Bone marrow (tissue), 2 donors: ENCODE results near the gene ELL.

Experiments
- DNase-seq, 2 donors: peaks; one replicate each; lab custom pipeline; 2025; lab: John Stamatoyannopoulos, UW

ELL gene

DNA sequence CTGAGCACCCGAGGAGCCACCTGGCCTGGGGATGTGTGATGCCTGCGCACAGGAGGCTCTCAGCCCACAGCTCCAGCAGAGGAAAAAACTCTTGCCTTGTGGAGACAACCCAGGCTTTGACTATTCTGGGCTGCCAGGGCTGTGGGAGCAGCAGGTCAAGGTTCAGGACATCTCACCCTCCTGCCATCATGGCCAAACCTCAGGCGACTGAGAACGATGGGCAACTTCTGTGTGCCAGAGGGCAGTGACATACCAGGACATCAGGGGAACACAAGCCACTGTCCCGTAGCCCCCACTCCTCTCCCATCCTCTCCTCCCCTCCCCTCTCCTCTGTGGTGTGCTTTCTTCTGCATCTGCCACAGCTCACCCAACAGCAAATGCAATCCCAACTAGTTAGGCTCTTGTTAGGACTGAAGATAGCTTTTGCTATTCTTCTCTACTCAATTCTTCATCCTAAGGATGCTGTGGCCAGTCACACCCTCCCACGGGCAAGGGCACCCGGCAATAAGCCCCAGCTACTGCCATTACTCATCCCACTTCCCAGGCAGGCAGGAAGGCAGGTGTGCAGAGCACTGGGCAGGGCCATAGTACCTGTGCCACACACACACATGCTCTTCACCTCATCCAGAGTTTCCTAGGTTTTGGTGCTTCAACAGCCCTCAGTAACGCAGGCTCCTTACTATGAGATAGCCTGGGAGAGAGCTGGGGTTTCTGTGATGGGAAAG is 16.8 kb downstream of the ELL start:
- no peak for DNase-seq

DNA sequence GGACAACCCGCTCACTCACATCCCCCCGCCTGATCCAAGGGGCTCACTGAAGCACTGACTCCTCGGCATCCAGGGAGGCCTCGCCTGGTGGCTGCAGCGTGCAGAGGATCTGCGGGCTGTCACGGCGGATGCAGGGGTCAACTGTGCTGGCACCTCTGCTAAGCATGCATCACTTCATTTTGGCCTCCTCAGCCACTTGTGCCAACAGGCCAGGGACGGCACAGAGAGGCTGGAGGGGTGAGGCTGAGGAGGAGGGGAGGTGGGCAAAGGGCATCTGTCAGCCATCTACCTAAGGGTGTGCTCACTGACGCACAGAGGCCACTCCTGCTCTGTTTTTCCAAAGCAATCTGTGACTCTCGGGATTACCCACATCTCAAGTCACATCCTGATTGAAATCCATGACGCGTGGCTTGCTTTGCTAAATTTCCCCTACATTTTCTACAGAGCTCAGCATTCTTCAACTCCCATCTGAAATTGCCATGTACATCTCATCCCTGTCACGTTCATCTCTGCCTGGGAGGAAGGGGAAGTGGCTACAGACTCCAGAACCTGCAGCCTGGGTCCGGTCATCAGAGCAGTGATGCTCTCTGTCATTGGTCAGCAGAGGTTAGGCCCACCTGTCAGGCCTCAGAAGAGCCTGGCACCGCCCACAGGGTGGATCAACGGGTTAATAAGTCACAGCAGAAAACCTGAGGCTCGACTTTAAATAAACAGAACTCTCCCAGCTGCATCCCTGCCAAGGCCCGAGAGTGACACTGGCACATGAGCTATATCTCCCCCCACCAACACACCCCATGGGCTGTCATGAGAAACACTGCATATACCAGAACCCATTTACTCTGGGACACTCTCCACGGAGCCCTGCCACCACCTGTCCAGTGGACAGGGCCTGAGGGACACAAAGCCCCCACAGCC is 17.6 kb downstream of the ELL start:
- no peak for DNase-seq

DNA sequence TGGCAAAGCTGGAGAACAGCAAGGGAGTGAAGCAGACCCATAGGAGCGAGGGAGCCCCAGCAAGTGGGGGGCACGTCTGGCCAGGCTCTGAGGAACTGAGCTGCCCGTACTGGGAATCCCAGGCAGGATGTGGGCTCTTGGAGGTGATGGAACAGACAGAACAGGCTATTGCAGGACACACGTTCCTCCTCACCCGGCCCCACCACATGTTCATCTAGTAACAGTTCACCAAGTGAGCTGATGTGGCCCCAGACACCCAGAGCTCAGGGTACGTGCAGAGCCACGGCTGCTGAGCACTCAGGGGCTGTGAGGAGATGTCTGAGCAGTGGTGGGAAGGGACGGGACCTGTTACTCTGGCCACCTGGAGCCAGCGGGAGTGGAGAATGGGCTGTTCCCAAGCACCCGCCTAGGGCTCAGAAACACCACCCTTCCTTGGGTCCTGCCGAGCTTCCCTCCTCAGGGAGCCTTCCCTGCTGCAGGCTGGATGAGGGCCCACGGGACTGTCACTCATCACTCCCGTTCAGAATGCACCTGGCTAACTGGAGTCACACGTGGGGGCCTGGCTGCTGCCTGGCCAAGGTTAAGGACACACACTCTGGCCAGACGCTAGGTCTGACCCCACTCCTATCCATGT is 18.4 kb downstream of the ELL start:
- DNase-seq = peak in 1 of 2 donors; percentile 51

DNA sequence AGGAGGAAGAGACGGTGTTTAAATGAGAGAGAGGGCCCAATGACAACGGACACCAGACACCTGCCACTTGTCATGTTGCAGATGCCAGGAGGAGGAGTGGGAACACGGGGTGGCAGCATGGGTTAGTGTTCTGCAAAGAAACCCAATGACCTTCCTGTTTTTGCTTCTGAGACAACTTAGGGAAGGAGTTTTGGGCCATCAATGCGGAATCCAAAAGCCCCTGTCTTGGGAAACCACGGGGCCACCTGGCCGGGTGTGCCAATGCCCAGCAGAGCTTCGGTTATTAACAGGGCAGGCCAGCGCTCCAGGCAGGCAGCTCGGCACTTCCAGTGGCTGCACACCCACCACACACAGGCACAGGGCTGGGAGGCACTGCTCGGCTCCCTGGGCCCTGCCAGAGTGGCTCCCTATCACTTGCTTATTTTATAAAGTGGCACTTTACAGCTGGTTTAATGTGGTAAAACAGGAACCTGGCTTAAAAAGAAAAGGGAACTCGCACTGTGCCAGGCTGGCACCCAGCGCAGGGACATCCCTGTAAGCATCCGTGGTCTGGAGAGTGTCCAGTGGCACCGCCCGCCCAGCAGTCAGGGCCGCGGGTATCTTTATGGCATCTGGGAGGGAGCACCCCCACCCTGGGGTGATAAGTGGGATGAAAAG is 19.1 kb downstream of the ELL start:
- peak; percentile 49 to 51 for DNase-seq

DNA sequence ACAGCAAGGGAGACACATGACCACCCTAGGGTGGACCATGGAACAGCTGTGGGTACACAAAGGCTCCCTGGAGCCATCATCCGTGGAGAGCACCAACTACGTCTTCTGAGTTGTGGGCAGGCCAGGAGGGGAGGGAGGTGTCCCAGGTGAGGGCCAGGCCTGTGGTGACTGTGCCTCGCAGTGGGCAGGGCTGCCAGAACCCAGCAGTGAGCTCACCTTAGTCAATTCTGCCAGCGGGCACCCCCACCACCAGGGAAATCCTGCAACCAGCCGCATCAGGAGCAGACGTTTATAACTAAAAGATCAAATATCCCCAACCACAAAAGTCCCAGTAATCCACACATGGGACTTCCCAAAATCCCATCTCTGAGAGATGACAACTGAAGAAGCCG is 19.6 kb downstream of the ELL start:
- DNase-seq = no peak

DNA sequence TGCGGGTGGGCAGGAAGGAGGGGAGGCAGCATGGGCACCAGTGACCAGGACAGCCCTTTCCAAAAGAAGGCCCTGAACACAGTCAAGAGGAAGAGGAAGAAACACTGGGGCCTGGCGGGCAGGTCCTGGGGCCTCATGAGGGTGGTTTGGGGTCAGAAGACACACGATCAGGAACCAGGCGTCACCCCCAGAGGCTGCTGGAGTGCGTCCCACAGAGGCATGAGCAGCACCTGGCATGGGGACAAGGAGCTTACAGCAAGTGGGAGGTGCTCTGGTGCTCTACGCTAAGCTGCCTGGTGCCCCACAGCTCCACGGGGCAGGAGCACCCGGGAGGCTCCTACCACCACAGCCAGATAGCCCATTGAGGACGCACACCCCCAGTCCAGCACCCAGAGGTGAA is 20.0 kb downstream of the ELL start:
- DNase-seq = peak in 1 of 2 donors; percentile 41

DNA sequence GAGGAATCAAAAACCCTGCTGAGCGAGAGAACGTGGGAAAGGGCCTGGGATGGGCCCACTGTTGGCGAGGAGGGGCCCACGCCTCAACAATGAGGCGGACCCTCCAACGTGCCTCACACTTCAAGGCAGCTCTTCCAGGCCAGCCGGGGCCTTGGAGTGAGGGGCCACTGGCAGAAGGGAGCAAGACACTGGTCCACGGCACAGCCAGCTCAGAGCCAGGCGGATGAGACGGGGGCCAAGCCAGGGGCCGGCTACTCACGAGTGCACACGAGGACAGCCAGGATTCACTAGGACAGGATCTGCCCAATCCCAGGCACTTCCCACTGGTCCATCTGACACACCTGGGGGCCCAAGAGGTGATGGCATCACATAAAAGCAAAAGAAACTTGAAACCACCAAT is 20.5 kb downstream of the ELL start:
- no peak for DNase-seq

DNA sequence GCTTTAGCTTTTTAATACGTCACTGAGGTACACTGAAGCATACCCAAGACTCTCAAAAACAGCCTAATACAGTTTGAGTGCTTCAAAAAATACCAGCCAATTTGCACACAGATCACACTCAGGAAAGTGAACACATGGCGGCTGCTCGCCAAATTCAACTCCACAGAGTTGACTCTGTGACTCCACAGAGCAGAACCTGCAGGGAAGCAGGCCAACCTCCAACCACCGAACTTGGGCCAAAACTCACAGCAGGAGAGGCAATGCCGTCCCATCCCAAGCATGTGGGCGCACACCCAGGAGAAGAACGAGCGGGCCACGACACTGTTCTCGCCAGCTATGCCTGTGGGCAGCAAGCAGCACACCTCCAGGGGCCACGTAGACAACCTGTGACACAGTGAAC is 21.1 kb downstream of the ELL start:
- no peak for DNase-seq

DNA sequence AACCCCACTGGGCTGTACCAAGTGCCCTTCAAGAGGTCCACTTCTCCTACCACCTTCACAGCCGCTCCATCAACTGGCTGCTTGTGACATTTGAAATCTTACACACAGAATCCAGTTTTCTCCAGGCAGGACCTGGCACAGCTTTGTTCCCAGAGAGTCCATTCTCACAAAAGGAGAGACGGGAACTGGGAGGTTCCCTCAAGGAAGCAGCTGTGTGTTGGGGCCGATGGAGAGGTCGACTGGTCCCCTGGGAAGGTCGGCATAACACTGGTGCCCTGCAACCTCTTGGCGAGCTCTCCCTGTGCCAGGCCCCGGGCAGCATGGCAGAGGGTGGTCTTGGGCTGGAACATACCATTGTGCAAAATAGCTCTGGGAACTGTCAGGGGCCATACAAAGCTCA is 21.5 kb downstream of the ELL start:
- no peak for DNase-seq

DNA sequence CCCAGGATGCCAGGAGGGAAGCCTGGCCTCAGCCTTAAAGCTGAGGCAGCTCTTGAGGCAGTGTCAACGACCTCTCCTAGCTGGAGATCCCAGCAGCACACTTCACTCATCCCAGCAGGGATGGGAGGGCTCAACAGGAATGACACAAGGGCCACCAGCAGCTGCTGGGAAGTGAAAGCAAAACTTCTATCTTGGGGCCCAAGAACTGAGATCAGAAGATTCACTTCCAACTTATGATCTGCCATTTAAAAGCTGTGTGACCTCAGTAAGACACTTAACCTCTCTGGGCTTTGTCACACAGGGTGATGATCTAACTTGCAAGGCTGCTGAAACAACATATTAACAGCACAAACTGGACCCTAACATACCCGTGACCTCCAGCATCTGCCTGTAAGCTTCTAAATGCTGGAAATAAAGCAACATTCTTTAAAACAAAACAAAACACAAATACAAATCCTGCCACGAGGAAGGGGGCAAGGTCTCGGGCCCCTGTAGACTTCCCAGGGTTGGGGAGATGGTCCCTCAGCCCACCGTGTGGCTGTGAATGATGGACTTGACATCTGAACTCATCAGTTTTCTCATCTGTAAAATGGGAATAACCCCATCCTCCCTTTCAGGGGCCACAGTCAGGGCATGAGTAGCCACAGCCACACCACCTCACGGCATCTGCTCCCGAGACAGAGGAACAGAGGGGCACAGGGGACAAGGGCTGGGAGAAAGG is 22.7 kb downstream of the ELL start:
- peak in 1 of 2 donors; percentile 10 for DNase-seq

DNA sequence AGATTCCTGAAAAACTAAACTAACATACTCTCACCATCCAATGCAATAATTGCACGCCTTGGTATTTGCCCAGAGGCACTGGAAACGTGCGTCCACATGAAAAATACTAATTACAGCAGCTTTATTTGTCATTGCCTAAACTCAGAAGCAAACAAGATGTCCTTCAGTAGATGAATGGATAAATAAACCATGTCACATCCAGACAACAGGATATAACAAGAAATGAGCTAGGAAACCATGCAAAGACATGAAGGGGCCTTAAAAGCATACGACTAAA is 25.0 kb downstream of the ELL start:
- no peak for DNase-seq

DNA sequence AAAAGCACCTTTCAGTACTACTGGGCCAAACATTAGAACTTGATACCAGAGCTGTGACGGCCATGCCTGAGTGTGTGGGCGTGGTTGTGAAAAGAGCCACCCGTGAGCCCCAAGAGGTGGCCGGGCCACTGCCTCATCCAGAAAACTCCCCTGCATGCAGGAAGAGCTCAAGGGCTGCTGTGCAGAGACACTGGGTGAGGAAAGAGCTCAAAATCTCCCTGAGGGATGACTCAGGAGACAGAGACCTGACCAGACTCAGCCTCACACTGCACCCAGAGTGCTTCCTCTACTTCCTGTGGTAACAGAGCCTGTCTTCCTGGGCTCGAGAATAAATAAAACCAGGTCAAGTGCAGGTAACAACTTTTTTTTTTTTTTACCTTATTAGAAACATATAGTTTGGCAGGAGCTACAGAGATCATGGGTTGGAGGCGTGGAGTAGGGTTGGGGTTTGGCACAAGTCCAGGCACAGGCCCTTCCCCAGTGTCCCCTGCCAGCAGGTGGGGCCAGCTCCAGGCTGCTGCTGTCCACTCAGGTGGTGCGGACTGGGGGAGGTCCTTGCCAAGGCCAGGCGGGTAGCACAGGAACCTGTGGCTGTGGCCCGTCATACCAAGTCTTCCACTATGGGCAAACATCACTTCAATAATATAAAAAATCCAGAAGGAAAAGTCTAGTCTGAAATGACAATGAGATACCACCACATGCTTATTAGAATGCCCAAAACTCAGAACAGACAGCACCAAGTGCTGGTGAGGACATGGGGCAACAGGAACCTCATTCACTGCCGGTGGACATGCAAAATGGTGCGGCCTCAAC is 25.5 kb downstream of the ELL start:
- peak; percentile 13 to 81 for DNase-seq

DNA sequence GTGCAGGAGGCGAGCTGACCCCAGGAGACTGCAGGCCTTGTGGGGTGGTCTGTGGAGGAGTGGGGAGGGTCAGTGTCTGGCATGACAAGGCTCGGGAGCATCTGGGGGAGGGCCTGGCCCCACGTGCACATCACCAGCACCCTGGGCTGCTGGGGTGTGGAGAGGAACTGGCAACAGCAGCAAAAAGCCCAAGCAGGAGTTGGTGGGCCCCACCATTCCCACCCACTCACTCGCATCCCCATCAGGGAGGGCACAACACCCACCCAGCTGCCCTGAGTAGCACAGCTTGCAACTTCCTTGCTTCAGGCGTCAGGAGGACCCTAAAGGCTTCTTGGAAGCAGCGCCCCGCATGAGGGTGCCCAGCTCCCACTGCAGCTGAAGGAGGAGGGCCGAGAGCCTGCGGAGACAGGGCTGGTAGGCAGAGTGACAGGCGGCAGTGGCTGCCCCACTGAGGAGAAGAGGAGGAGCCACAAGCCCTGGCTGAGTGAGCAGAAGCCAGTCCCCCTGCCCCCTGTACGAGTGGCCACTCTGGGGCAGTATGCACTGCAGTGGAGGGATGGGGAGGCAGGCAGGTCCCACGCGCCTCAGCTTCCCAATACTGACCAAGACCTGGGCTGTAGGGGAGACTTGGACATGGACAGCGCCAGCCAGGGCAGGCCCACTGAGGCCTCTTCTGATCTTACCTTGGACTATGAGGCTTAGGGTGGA is 26.5 kb downstream of the ELL start:
- no peak for DNase-seq

DNA sequence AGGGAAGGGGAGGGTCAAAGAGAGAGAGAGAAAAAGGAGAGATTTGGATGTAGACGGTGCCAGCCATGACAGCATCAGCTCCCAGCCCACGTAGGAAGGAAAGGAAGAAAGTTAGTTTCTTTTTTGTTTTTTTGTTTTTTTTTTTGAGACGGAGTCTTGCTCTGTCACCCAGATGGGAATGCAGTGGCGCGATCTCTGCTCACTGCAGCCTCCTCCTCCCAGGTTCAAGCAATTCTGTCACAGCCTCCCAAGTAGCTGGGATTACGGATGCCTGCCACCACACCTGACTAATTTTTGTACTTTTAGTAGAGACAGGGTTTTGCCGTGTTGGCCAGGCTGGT is 27.6 kb downstream of the ELL start:
- DNase-seq = peak in 1 of 2 donors; percentile 40

DNA sequence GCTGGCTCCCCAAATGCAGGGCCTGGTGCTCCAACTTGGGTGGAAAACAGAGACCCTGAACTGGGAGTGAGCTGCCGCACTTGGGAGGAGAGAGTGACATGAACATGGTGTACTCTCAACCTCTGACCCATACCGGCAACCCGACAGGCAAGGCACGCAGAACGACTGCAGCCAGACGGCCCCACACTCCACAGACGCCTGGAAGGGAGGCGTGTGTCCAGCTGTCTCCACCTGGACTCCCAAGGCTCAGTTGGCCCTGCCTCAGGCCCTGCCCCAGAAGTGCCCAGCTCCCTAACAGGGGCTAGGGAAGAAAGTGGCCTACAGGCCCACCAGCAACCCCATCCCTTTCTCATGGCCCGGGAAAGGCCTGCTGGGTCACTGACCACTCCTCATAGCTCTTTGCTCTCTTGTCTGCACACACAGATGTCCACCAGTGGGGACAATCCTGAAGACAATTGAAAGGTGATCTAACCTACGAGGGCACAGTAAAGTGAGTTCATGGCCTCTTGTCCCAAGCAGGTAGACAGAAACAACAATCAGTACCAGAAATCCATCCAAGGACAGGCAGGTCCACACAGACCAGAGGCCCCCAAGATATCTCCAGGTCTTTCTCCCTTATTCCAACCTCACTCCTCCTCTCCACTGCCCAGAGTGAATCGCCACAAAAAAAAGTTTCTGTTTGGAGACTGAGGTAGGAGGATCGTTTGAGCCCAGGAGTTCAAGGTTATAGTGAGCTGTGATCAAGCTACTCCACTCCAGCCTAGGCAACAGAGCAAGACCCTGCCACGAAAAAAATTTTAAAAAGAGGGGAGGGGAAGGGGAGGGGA is 28.2 kb downstream of the ELL start:
- no peak for DNase-seq

DNA sequence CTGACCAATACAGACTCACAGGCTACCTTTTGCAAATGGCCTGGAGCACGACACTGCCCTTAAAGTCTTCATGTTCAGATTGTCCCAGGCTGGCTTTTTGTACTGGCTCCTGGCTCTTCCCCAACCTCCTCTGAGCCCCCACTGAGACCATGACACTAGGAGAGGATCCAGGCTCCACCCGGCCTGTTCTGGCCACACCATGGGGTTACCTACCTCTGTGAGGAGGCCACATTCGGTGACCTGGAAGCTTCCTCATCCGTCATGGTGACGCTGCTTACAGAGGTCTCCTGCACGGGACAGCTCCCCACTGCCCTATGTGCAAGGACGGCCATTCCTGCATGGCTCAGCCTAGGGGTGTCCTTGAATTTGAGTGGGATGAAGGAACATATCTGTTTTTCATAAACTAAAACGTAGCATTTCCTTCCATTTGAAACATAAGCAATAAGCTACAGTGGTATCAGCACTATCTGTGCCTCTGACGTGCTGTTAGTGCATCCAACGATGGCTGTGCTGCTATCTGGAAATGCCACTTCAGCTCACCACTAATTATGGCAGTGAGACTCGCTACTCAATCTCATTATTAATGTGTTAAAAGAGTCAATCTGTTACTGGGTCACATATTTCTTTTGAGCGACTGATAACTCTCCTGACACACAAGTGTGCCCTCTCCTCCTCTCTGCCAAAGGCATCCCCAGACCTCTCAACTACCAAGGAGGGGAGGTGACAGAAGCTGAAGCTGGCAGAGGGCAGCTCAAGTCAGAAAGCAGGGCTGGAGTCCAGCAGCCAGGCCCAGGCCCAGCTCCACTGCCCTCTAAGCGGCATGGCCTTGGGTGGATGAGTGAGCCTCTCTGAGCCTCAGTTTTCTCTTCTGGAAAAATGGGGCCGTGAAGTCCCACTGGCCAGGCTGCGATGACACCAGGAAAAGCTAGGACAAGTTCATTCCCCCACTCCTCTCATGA is 29.6 kb downstream of the ELL start:
- DNase-seq = no peak

DNA sequence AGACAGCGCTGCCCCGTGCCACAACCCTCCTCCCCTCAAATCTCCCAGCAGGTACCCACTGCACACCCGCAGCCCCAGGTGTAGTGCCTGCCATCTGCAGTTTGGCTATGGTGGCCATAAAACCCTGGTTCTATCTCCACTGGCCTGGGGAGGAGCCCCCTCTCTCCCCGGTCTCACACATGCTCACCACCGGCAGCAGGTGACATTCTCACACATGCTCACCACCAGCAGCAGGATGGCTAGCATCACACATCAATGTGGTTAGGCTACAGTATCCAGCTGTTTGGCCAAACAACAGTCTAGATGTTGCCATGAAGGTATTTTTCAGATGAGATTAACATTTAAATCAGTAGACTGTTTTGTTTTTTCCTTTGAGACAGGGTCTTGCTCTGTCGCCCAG is 31.1 kb downstream of the ELL start:
- DNase-seq = no peak

DNA sequence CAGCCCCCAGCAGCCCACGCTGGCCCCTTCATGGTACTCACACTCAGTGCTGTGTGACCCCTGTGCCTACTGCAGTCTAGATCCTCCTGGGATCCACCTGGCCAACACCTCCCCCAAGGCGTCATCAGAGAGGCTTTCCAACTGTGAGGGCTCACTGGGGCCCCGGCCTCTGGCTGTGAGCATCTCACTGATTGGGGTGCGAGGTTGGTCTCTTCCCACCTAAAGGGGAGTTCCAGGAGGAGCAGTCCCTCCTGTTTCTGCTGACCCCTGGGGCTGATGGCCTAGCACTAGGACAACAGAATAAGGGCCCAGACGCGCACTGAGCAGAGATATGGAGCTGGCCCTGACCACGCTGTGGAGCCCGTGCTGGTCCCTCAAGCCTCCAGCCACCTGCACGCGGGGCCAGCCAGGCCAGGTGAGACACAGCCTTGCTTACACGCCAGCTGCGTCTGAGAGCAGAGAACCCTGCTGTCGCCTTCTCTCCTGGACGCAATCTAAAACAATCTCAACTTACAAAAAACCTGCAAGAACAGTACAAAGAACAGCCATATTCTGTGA is 32.2 kb downstream of the ELL start:
- no peak for DNase-seq
